Daoy (cell line): ENCODE data around the gene POP7. TPM values are rescaled to one million over a fixed set of nuclear protein-coding genes. Genes with fewer than 3 reads are reported as not detected.
"Not testable (repeated sequence)": the region's sequence is repeated elsewhere in the genome, so short reads cannot be mapped to it uniquely, and the experiment has no call there.

Experiments
- DNase-seq: peaks from one replicate; pipeline ENCODE4 v3.0.0-alpha.2; 2015; ENCODE audit warnings: low read depth
- total RNA-seq: library from RNA; depleted of rRNA; stranded (reverse); fragments of >200 nt; shearing (Covaris generic); gene quantifications from 2 replicates; pipeline ENCODE4 v1.2.3, GENCODE V29; 2014; rRNA removed

POP7 gene
- 146 and 197 TPM in 2 replicates for total RNA-seq

DNA sequence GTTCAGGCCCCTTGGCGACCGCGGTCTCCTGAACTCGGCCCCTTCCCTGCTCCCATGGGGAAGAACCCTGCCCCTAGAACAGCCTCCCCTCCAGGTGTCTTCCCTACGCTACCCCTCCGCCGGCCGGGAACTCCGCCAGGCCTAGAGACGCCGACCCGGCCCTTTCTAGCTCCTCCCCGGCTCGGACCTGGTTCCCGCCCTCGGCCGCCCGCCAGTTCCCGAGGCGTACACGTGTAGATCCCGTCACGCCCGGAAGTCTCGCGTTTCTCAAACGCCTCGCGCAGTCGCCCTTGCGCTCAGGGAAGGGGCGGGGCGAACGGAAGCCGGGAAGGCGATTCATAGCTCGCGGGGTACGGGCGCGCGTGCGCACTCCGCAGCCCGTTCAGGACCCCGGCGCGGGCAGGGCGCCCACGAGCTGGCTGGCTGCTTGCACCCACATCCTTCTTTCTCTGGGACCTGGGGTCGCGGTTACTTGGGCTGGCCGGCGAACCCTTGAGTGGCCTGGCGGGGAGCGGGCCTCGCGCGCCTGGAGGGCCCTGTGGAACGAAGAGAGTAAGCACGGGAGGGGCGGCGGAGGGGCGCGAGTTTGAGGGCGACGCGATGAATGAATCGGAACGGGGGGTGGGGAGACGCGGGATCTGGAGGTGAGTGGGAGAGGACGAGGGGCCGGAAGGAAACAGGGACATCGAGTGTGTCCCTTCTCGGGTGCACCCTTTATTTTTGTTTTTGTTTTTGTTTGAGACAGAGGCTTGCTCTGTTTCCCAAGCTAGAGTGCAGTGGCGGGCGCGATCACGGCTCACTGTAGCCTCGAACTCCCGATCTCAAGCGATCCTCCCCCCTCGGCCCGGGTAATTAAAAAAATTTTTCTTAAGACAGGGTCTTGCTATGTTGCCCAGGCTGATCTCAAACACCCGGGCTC is at the start of gene POP7:
Gene POP7, plus strand, starts transcription at position 369 of the 919 bp plus-strand sequence. CDS start 710 bp downstream, outside the sequence.
- peak; percentile 100 for DNase-seq

DNA sequence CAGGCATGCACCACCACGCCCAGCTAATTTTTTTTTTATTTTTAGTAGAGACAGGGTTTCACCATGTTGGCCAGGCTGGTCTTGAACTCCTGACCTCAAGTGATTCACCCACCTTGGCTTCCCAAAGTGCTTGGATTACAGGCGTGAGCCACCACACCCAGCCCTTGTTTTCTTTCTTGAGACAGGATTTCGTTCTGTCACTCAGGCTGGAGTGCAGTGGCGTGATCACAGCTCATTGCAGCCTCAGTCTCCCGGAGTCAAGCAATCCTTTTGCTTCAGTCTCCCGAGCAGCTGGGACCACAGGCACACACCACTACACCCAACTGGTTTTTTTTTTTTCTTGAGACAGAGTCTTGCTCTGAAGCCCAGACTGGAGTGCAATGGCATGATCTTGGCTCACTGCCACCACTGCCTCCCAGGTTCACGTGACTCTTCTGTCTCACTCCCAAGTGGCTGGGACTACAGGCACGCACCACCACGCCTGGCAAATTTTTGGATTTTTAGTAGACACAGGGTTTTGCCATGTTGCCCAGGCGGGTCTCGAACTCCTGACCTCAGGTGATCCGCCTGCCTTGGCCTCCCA is 43.6 kb upstream of the POP7 start:
- not testable (repeated sequence) for DNase-seq

DNA sequence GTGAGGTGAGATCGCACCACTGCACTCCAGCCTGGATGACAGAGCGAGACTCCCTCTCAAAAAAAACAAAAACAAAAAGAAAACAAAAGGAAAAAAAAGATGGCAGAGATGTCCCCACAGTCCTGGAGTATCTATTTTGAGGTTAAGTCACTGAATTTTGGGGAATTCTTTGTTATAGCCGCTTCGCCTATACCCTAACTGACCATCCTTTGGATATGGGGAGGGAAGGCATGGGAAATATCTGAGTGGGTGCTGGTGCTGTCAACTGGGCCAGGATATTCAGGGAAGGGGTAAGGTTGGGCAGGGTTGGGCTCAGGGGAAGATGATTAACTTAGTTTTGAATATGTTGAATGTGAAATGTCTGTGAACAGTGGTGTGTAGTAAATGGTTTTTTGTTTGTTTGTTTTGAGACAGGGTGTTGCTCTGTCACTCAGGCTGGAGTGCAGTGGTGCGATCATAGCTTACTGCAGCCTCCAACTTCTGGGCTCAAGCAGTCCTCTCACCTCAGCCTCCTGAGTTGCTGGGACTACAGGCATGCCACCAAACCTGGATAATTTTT is 40.7 kb upstream of the POP7 start:
- no peak for DNase-seq

DNA sequence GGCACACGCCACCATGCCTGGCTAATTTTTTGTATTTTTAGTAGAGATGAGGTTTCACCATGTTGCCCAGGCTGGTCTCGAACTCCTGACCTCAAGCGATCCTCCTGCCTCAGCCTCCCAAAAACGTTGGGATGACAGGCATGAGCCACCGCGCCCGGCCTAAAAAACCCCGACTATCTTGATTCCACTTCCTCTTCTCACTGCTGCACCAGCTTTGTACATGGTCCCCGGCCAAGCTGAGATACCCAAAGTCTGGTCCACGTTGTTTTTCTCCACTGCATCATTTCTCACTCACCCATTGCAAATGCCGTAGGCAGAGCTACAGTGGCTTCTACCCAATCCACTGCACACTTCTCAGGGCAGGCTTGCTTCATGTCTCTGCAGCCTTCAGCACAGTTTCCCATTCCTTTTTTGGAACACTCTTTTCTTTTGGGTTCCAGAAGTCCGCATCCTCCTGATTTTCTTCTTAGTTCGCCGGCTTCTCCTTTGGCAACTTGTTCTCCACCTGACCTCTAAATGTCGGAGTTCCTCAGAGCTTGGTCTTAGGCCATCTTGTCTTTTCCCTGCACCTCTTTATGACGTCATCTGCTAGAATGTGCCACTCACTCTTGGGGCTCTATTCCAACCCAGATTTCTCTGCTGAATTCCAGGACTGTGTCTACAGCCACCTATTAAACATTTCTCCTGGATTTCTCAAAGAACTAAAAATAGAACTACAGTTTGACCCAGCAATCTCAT is 38.4 kb upstream of the POP7 start:
- DNase-seq: no peak

DNA sequence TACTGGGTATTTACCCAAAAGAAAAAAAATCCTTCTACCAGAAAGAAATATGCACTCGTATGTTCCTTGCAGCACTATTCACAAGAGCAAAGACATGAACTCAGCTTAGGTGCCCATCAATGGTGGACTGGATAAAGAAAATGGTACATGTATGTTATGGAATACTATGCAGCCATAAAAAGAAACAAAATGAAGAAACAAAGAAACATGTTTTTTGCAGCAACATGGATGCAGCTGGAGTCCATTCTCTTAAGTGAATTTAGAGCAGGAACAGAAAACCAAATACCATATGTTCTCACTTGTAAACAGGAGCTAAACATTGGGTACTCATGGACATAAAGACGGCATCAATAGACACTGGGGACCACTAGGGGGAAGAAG is 37.9 kb upstream of the POP7 start:
- DNase-seq: no peak

GRCh38 chr7:100669106-100669505 is 36.8 kb upstream of the POP7 start:
- DNase-seq: not testable (repeated sequence)

DNA sequence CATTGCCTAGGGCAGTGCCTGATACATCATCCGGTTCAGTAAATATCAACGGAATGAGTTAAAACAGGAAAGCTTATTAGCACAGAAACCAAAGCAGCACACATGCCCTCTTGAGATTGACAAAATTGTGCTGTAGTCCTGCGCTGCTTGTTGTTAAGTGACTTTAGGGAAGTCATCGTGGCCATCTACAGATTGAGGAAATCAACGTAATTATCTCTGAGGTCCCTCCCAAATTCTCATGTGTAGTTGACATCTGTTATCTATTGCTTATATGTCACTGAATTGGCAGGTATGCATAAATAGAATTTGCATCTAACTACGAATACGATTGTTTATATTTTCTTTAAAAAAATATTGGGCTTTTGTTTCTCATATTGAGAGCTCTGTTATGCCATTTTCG is 35.8 kb upstream of the POP7 start:
- no peak for DNase-seq

- no peak for DNase-seq
Observed at GRCh38 chr7:100671353-100672327, 34.3 kb upstream of the POP7 start.

DNA sequence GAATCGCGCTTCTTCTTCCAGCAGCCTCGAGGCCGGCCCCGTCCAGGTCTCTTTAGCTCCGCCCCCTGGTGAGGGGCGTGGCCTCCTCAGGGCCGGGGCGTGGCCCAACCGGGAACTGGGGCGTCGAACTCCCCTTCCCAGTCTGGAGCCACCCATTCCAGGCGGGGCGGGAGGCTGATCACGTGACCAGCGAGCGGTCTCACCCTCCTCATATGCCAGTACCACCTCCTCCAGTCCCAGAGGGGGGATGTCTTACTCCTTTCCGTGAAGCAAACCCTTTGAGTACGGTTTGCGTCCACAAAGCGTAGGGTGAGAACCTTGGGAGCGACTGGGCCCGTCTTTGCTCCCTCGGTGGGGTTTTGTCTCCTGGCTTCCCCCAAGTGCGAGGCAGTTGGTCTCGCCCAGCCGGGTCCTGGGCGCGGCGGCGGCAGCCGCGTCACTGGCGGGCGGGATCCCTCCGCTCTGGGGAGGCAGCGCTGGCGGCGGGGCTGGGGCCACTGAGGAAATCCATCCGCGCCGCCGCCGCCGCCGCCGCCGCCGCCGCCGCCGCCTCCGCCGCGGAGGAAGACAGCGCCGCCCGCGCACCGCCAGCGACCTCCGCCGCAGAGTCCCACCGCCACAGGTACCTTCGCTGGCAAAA is 32.5 kb upstream of the POP7 start, which contains the start of gene GNB2:
Gene GNB2, plus strand, starts transcription at position 439 of the 640 bp plus-strand sequence. CDS start 2,526 bp downstream, outside the sequence.
- peak; percentile 100 for DNase-seq

- DNase-seq: peak; percentile 50
Observed at GRCh38 chr7:100673942-100674410, 31.9 kb upstream of the POP7 start.

- peak; percentile 58 for DNase-seq
Observed at GRCh38 chr7:100674411-100675104, 31.4 kb upstream of the POP7 start.

DNA sequence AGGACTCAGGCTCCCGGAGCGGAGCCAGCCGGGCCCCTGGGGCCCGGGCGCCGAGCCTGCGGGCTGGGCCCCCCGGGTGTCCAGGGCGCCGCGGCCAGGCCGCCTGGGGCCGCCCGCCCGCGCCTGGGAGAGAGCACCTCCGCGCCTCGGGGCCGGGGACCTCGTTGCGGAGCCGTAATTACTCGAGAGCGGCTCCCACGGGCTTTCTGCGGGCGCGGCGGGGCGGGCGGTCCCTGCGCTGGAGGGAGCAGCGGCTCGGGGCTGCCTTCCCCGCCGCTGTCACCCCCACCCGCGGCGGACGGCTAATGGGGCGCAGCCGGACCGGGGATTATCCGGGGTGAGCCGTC is 30.8 kb upstream of the POP7 start:
- peak; percentile 36 for DNase-seq

- DNase-seq: peak; percentile 76
Observed at GRCh38 chr7:100675581-100676350, 30.2 kb upstream of the POP7 start.

GRCh38 chr7:100676501-100677306 is 29.2 kb upstream of the POP7 start:
- DNase-seq: no peak

DNA sequence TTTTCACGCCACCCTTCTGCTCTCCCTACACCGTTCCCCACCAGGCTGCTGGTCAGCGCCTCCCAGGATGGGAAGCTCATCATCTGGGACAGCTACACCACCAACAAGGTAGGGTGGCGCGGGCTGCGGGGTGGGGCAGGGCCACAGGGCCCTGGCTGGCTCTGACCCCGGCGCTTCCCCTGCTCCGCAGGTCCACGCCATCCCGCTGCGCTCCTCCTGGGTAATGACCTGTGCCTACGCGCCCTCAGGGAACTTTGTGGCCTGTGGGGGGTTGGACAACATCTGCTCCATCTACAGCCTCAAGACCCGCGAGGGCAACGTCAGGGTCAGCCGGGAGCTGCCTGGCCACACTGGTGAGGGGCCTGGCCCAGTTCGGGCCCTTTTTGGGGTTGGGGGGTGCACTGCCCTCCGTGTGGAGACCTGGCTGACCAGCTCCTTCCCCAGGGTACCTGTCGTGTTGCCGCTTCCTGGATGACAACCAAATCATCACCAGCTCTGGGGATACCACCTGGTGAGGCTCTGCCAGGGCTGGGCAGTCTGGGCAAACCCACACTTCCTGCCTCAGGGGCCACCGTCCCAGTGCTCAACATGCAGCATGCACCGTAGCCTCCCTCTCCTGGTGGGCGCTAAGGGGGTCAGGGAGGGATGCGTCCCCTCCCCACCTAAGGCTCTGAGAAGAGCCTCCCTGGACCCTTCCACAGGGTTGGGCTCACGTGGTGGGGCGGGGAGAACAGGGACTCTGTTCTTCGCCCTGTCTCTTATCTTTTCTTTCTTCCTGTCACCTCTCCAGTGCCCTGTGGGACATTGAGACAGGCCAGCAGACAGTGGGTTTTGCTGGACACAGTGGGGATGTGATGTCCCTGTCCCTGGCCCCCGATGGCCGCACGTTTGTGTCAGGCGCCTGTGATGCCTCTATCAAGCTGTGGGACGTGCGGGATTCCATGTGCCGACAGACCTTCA is 28.3 kb upstream of the POP7 start:
- DNase-seq: no peak

- DNase-seq: no peak
Observed at GRCh38 chr7:100678291-100678984, 27.5 kb upstream of the POP7 start.
